GM12878 (cell line): Measurements from ENCODE around the gene TXNDC12. TPM values are rescaled to one million over a fixed set of nuclear protein-coding genes. Genes with fewer than 3 reads are reported as not detected.

Experiments used
- ATAC-seq: fragments of 200-7000 bp; cut with Tn5 transposase; 3 replicates; pipeline ENCODE4 v1.9.1; 2020; ENCODE audit warnings: mild to moderate bottlenecking, moderate library complexity
- BruUV-seq: library from RNA; stranded (reverse); fragments of 400-500 nt; replicated peaks from 2 replicates; lab custom pipeline; 2021; lab: Mats Ljungman, UMichigan
- CTCF ChIA-PET: fragments of 300-600 bp; sonication (Branson Sonifier 250); formaldehyde crosslinking; extraction: SDS; loops from one replicate; lab custom pipeline; 2021; ENCODE audit warnings: inconsistent platforms; lab: Yijun Ruan, JAX
- POLR2A ChIA-PET: fragments of 350-600 bp; formaldehyde crosslinking; extraction: SDS; loops from one replicate; lab custom pipeline; 2021; ENCODE audit warnings: inconsistent platforms; lab: Charles Lee
- RAD21 ChIA-PET: fragments of 300-600 bp; sonication (Branson Sonifier 250); formaldehyde crosslinking; loops from one replicate; lab custom pipeline; 2023; ENCODE audit warnings: antibody characterized with exemption; ENCODE audit not compliant: unreplicated experiment; lab: Charles Lee
- SMC1A ChIA-PET: fragments of 300-600 bp; sonication (Branson Sonifier 250); formaldehyde crosslinking; loops from one replicate; lab custom pipeline; 2023; ENCODE audit not compliant: unreplicated experiment, uncharacterized antibody; lab: Charles Lee
- DNase-seq: peaks from one replicate; pipeline ENCODE4 v3.0.0-alpha.2; 2011; ENCODE audit warnings: low read depth, low spot score
- FAIRE-seq: peaks from 3 replicates; lab custom pipeline; 2011; peaks lifted over from hg19 to GRCh38; lab: Jason Lieb, UNC
- H2AFZ ChIP-seq: 2 replicates; pipeline ENCODE4 v1.6.0; 2011; ENCODE audit warnings: low read depth, low read length, control low read depth; ENCODE audit not compliant: control insufficient read depth
- H3K27ac ChIP-seq: 2 replicates; pipeline ENCODE4 v1.5.1; 2011; ENCODE audit warnings: control low read depth; ENCODE audit not compliant: control insufficient read depth, insufficient read depth
- H3K27me3 ChIP-seq, 2 experiments: replicated peaks in 1 of 2; 2 replicates each; pipeline versions ENCODE4 v1.6.0 to v1.6.1; 2011; ENCODE audit warnings: low read length in 1 of 2; ENCODE audit not compliant: control insufficient read depth in 2 of 2, insufficient read depth in 2 of 2
- H3K36me3 ChIP-seq, 2 experiments: 2 replicates each; pipeline ENCODE4 v1.5.1; 2011; ENCODE audit warnings: low read length in 1 of 2; ENCODE audit not compliant: control insufficient read depth in 2 of 2, insufficient read depth in 2 of 2
- H3K4me1 ChIP-seq: 2 replicates; pipeline ENCODE4 v1.6.1; 2011; ENCODE audit warnings: mild to moderate bottlenecking, low read length, moderate library complexity, mixed read lengths; ENCODE audit not compliant: control insufficient read depth, insufficient read depth
- H3K4me2 ChIP-seq: 2 replicates; pipeline ENCODE4 v1.6.0; 2011; ENCODE audit warnings: control low read depth; ENCODE audit not compliant: control insufficient read depth, insufficient read depth
- H3K4me3 ChIP-seq: fragments of 200-600 bp; sonication (generic); 2 replicates; pipeline ENCODE4 v1.5.1; 2016
- H3K79me2 ChIP-seq: 2 replicates; pipeline ENCODE4 v1.6.0; 2011; ENCODE audit warnings: low read length; ENCODE audit not compliant: control insufficient read depth, insufficient read depth
- H3K9ac ChIP-seq: 2 replicates; pipeline ENCODE4 v1.8.0; 2011; ENCODE audit warnings: low read length, control low read depth, mixed read lengths; ENCODE audit not compliant: control insufficient read depth, insufficient read depth
- H3K9me3 ChIP-seq: replicated peaks from 3 replicates; pipeline ENCODE4 v1.5.1; 2011; ENCODE audit warnings: mild to moderate bottlenecking, low read length; ENCODE audit not compliant: control insufficient read depth, insufficient read depth
- H4K20me1 ChIP-seq: 2 replicates; pipeline ENCODE4 v1.6.0; 2011; ENCODE audit not compliant: control insufficient read depth, insufficient read depth
- BCL11A ChIP-seq: IDR thresholded peaks from 2 replicates; pipeline ENCODE4 v1.6.1; 2011; ENCODE audit warnings: low read depth, low read length
- BMI1 ChIP-seq: fragments of 450-650 bp; IDR thresholded peaks from 2 replicates; pipeline ENCODE4 v1.6.1; 2016; ENCODE audit warnings: mild to moderate bottlenecking, moderate library complexity, borderline replicate concordance
- CUX1 ChIP-seq: IDR thresholded peaks from 2 replicates; pipeline ENCODE4 v1.6.1; 2012; ENCODE audit warnings: improper control_type of control experiment, low read depth, low read length; ENCODE audit not compliant: insufficient replicate concordance
- IKZF1 ChIP-seq: fragments of 450-650 bp; conservative IDR thresholded peaks from 2 replicates; pipeline ENCODE4 v1.6.1; 2017; ENCODE audit warnings: antibody characterized with exemption, mild to moderate bottlenecking
- NFYB ChIP-seq: IDR thresholded peaks from 2 replicates; pipeline ENCODE4 v1.6.1; 2011; ENCODE audit warnings: low read depth, mild to moderate bottlenecking, low read length, improper control_type of control experiment, moderate library complexity; ENCODE audit not compliant: insufficient read depth
- NR2F1 ChIP-seq: fragments of 450-650 bp; conservative IDR thresholded peaks from 2 replicates; pipeline ENCODE4 v1.6.1; 2017; ENCODE audit warnings: mild to moderate bottlenecking
- RUNX3 ChIP-seq: IDR thresholded peaks from 2 replicates; pipeline ENCODE4 v1.6.1; 2012; ENCODE audit warnings: low read length, inconsistent platforms
- SRF ChIP-seq, 2 experiments: IDR thresholded peaks; 2 replicates each; pipeline ENCODE4 v1.6.1; 2011; ENCODE audit warnings: low read depth in 2 of 2, low read length in 2 of 2, mild to moderate bottlenecking in 1 of 2, moderate library complexity in 1 of 2
- ZNF592 ChIP-seq: fragments of 450-650 bp; IDR thresholded peaks from 2 replicates; pipeline ENCODE4 v1.6.1; 2017; ENCODE audit warnings: mild to moderate bottlenecking, moderate library complexity
- WGBS: methylation state at CpG from one replicate; pipeline ENCODE4 v1.1.6; 2016; ENCODE audit warnings: low lambda C conversion rate; ENCODE audit not compliant: insufficient replicate concordance, insufficient coverage; ENCODE audit errors: missing lambda C conversion rate; 5-methylcytosine and 5-hydroxymethylcytosine counted together
- in situ Hi-C: fragments of 300-500 bp; cut with MboI; formaldehyde crosslinking; loops from 9 replicates; pipeline ENCODE4 v1.14.3; 2018; ENCODE audit warnings: mixed read lengths
- intact Hi-C: fragments of 100-400 bp; cut with micrococcal nuclease; formaldehyde crosslinking; loops from one replicate; pipeline ENCODE4 v1.14.2; 2022; ENCODE audit not compliant: unreplicated experiment
- polyA plus RNA-seq, 11 experiments: library from polyadenylated mRNA; depleted of rRNA in 4 of 11; unstranded in 6 of 11; stranded (reverse) in 5 of 11; fragments of >200 nt; fragmentation: Nextera tagmentation in 4 of 11; fragmentation: Illumina TruSeq in 1 of 11; extraction: Ambion mirVana in 4 of 11; extraction: Trizol in 1 of 11; gene quantifications; 1 replicate in 1 of 11; 2 replicates in 10 of 11; pipeline versions ENCODE4 v1.2.1 to v1.2.3, GENCODE V29; 2011 to 2016; ENCODE audit warnings: inconsistent platforms in 2 of 11, missing spikeins in 2 of 11, low read depth in 1 of 11
- total RNA-seq, 4 experiments: library from RNA; depleted of rRNA in 3 of 4; stranded (reverse); fragments of >200 nt in 3 of 4; fragmentation: Illumina TruSeq in 1 of 4; extraction: Trizol in 1 of 4; gene quantifications; 2 replicates each; pipeline versions ENCODE4 v1.2.1 to v1.2.3, GENCODE V29; 2013 to 2021

The TXNDC12 gene
- total and polyA plus RNA-seq, 10 of the 15 experiments (the other 5 are each of a cell fraction or from before 2014, with no cell fraction given): 6.7 to 41.7 (median 17.7) TPM

GRCh38 chr1:51976846-51977602 lies 78.0 kb downstream of the TXNDC12 start (continued):
- TF ChIP-seq ZNF592: no peak

DNA sequence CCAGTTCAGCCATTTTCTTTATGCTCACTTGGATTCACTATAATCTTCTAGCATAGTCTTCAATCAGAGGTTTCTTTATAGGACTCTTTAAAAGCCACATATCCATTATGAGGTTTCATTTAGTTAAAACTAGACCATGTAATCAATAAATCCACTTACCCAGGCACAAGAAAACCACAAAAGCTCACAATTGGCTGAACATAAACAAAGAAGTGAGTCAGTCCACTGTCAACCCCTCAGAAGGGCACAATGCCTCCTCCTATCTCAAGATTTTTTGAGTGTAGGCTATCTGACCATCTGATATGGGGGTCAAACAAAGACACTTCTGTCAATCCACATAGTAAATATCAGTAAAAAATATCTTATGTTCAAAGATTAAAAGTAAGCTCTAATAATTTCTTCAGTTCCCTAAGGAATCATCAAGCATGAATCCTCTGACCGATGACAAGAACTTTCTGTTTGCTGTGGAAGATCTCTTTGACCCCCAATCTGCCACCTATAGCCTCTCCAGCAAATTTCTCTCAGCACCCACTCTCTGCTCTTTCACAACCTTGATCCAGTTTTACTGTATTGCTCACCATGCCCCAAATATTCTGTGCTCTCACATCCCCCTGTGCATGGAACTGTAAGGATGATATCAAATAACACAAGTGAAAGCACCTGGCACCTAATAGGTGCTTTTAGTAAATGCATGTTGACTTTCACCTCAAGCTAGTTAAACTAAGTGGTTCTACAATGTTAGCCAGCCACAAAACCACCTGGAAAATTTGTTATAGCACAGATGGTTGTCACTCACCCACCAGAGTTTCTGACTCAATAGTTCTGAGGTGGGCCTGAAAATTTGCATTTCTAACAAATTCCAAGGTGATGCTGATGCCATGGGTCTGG lies 81.2 kb downstream of the TXNDC12 start:
- FAIRE-seq (no peak), DNase-seq (peak; percentile 30), ATAC-seq (peak; percentile 84)
- Histone ChIP-seq H2AFZ (no peak overlapping the region), H3K79me2 (no peaks in the 10 kb centered on the region), H3K4me1 (peaks cover 23% of the 10 kb centered on the region), H3K4me2 (peak overlapping the region; percentile 13), H3K27ac (peak overlapping the region; percentile 46), H3K27me3 (no peaks in the 10 kb centered on the region), H3K36me3 (no peaks in the 10 kb centered on the region), H4K20me1 (no peaks in the 10 kb centered on the region), H3K4me3 (no peak overlapping the region), H3K9ac (no peak overlapping the region), H3K9me3 (no peaks in the 10 kb centered on the region)
- in situ Hi-C loops (no loop called here), intact Hi-C loops (no loop called here)
- RAD21 ChIA-PET: interaction anchor here (1.2 to 1.5 kb wide), 4 partner anchors 11 to 77 kb away, joined by 5 to 8 read pairs (median 6); no protein-coding TSS in a partner anchor
- CTCF ChIA-PET: interaction anchor here (0.6 to 3.4 kb wide), 5 partner anchors 10 to 346 kb away, joined by 3 to 10 read pairs (median 4); no protein-coding TSS in a partner anchor
- WGBS: 0% methylated on average over 1 of the region's 1 CpG
- POLR2A ChIA-PET: interaction anchor here (0.9 to 1.0 kb wide), 3 partner anchors 14 to 21 kb away, joined by 3 to 5 read pairs (median 3); no protein-coding TSS in a partner anchor
- SMC1A ChIA-PET: interaction anchor here (0.7 to 5.1 kb wide), 11 partner anchors 11 to 254 kb away, joined by 3 to 66 read pairs (median 3); no protein-coding TSS in a partner anchor
- no TSS peak for BruUV-seq
- TF ChIP-seq BMI1 (no peak), CUX1 (peak; percentile 87), SRF (IDR thresholded peaks at IDR 0.05; ENCODE audit: low read depth in 2 of 2, low read length in 2 of 2) (no peak), NFYB (0 out of 2 replicates have a peak, but pooled peaks have one; percentile 23), BCL11A (0 out of 2 replicates have a peak, but pooled peaks have one; percentile 51), RUNX3 (peak; percentile 71), IKZF1 (peak; percentile 58), NR2F1 (peak; percentile 71)
